GM20431 (cell line): ENCODE data around the gene DOK4.

ENCODE experiments used
- in situ Hi-C: fragments of 300-500 bp; cut with MseI, MboI; formaldehyde crosslinking; loops from one replicate; pipeline ENCODE4 v1.15.0; 2020; ENCODE audit warnings: low sequenced_read_pairs; ENCODE audit not compliant: unreplicated experiment

The DOK4 gene

DNA sequence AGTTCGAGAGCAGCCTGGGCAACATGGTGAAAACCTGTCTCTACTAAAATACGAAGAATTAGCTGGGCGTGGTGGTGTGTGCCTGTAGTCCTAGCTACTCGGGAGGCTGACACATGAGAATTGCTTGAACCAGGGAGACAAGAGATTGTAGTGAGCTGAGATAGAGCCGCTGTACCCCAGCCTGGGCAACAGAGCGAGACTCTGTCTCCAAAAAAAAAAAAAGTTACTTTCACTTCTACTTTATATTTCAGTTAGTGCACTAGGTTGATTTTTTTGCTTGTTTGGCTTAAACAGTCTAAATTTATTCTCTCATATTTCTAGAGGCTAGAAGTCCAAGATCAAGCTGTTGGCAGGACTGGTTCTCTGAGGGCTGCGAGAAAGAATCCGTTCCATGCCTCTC is 36.7 kb upstream of the DOK4 start:
- in situ Hi-C loops: no loop called here

DNA sequence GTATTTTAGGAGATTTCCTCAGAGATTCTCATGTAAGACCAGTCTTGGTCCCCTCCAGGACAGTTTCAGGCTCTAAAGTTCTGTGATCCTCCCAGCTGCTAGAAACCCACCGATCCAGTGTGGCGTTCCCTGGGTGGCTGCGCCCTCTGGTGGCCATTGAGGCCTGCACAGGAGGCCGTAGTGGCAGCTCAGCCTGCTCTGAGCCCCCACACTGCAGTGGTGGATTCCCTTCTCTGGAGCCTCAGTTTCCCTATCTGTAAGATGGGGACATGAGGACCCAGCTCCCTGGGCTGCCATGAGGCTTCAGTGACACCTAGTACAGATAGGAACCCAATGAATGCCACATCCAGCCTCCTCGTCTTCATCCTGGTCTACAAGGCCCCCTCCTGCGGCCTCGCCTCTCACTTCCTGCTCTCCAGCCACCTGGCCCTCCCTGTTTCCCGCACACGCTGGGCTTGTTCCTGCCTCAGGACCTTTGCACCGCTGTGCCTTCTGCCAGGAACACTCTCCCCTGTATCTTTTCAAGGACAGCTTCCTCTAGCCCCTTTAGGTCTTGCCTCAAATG is 33.6 kb upstream of the DOK4 start:
- in situ Hi-C loops: no loop called here

DNA sequence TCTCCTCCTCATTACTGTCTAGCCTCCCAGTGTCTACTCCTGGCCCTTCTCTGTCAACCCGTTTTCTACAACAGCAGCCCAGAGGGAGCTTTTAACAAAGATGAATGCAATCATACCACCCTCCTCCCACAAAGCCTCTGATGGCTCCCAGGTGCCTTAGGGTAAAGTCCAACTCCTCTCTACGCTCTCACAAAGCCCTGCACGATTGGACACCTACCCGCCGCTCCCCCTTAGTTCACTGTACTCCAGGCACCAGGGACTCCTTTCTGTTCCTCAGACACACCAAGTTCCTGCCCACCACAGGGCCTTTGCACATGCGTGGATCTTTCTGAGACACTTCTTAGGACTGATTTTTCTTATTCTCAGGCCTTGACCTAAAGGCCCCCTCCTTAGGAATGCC is 32.6 kb upstream of the DOK4 start:
- in situ Hi-C loops: no loop called here

DNA sequence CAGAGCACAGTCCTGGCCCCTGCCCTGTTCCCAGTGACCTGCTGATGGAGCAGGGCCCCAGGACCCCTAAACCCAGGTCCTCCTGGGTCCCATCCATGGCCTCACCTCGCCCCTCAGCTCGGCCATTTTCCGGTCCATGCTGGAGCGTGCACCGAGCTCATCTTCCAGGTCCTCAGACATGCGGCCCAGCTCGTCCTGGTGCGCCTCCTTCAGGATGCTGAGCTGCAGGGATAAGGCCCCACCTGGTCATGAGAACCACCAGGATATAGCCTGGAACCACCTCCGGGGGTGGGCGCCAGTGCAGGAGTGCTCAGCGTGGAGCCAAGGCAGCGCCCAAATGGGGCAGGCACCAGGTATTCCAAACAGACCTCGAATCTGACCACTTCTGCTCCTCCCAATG is 32.2 kb upstream of the DOK4 start:
- in situ Hi-C loops: no loop called here

DNA sequence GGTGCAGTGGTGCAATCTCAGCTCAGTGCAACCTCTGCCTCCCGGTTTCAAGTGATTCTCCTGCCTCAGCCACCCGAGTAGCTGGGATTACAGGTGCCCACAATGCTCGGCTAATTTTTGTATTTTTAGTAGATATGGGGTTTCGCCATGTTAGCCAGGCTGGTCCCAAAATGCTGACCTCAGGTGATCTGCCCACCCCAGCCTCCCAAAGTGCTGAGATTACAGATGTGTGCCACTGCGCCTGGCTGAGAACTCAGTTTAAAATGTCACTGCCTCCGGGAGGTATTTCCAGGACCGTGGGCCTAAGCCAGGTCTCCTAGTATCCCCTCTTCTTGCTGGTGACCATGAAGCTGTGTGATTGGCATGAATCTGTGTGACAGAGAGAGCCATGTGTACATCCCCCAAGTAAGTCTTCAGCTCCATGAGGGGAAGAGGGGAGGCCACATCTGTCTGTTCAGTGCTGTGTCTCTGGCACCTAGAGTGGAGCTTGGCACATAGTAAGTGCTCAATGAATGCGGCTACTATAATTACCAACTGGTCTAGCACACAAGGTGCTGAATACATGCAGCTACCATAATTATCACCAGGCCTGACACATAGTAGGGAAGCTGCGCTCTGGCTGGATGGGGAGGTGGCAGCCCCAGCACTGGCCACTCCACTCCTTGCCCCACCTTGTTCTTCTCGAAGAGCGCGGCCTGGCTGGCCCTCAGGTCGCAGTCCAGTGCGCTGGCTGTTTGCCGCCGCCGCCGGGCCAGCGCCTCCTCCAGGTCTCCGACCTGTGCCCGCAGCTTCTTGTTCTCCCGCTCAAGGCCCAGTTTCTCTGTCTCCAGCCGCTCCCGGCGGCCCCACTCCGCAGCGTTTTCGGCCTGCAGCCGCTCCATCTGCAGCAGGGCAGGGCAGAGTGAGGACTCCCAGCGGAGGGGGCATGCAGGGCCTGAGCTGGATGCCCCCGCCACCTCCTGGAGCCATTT is 31.4 kb upstream of the DOK4 start:
- in situ Hi-C loops: no loop called here

DNA sequence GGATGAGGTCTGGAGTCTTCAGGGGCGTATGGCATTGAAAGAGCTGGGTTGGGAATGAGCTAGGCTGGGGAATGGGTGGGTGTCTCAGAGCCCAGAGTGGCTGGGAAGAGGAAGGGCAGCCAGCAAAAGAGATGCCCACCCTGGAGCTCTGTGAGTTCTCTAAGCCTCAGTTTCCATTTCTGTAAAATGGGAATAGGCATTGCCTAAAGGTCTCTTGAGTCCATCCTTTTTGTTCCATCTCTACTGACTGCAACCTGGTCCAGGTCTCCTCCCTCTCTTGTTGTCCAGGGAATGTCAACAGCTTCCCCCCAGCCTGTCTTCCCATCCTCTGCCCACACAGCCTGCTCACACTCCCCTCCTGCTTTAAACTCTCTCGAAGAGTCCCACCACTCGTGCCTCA is 30.5 kb upstream of the DOK4 start:
- in situ Hi-C loops: no loop called here

DNA sequence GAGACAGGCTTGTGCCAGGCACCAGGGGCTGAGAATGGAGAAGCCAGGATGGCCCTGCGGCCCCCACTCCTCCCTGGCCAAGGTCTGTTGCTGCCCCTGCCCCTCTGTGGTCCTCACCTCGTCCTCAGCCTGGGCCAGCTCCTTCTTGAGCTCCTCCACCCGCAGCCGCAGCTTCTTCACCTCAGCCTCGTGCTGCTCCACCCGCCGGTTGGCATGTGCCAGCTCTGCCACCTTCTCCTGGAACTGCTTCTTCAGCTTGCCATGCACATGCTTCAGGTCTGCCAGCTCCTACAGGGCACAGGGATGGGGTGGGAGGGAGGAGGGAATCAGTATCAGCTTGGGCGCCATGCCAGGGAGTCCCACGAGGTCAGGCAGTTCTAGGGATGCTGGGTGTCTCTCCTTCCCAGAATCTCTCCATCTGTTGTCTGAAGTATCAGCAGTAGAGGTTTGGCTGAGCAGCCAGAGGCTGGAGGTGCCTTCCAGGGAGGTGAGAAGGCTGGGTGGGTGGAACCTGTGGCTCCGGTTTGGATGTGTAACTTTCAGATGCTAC is 30.0 kb upstream of the DOK4 start:
- in situ Hi-C loops: no loop called here

DNA sequence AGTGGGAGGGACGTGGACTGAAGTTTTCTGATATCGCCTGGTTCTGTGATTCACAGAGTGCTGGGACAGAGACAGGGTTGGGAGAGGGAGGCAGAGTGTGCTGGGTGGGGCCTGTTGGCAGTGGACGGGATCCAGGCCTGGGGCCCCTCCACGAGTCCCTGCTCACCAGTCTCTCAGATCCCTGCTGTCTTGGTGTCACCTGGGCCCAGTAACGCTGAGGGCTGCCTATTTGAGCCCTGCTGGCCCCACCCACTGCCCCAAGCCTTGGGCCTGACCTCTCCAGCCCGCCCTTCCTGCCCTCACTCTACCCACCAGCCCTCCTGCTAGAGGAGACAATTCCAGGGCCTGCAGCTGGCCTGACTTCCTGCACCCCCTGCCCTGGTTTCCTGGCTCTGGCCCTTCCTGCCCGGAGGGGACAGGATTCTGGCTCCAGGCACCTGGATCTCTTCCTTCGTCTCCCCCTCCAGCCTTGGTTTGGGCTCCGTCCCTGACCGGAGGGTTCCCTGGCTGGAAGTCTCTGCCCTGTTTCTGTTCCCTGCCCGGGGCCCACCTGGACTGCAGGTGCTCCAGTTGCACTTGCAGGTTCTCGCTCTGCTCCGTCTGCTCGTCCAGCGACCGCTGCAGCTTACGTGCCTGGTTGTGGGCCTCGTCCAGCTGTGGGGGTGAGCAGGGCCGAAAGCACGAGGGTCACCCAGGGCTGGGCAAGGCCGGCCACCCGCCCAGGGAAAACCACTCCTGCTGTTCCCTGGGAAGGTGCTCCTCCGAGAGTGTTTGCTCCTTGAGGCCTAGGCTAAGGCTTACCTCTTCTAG is 28.7 kb upstream of the DOK4 start:
- in situ Hi-C loops: no loop called here

DNA sequence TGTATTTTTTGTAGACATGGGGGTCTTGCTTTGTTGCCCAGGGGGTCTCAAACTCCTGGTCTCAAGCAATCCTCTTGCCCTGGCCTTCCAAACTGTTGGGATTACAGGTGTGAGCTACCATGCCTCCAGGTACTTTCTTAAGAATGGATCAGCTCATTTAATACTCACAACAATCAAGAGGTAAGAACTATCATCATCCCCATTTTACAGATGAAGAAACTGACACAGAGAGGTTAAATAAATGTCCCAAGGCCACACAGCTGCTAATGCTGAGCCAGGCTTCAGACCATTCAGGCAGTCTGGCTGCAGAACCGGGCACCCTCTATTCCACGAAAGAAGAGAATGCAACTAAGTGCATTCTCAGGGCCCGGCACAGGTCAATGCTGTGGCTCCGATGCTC is 28.1 kb upstream of the DOK4 start:
- in situ Hi-C loops: no loop called here

DNA sequence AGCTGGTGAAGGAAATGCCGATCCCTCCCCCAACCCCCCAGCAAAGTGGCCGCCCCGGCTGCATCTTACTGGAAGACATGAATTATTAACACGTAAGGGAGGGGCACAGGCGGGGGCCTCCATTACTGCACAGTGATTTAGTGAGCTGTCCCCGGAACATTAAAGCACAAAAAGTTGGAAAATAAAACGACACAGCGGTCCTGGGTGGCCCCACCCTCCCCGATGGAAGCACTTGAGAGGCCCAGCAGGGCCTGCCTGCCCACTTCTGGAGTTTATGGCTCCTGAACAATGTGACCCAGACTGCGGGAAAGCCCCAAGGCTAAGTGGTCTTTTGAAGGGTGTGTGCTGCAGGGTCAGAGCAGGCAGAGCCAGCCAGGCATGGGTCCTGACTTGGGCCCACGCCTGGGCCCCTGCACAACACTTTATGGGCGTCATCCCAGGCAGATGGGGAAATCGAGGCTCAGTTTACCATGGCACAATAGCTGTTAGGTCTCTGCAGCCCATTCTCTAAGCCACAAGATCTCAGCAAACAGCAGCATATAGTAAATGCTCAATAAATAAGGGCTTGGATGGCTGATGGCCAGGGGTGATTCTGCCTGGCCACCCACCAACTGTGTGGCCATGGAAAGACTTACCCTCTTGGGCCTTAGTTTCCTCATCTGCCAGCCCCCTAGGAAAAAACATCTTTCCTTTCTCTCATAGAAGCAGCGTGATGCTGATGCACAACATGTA is 27.2 kb upstream of the DOK4 start:
- in situ Hi-C loops: no loop called here

DNA sequence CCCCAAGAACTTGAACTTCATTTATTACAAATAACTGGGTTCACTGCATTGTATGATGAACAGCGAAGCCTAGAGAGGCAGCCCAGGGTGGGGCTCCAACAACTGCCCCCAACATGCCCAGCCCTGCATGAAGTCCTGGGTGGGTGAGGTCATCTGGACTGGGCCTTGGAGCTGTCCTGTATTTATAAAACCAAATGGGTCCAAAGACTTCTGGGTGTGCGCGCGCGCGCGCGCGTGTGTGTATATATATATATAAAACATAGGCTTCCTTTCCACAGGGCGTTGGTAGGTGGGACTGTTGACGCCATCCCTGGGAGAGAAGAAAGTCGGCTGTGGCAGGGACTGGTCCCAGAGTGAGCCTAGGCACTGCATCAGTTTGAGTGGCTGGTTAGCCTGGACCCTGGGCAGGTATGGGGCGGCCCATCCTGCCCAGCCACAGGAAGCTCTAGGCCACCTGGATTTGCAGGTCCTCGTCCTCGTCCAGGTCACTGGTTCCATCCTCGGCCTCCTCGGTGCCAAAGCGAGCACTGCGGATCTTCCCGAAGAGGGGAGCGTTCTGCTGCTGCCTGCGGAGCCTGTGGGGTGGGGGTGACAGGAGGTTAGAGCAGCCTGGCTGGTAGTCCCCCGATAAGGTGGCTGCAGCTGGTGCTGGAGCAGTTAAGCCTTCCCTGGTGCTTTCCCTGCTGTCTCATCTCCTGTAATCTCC is 26.2 kb upstream of the DOK4 start:
- in situ Hi-C loops: no loop called here

DNA sequence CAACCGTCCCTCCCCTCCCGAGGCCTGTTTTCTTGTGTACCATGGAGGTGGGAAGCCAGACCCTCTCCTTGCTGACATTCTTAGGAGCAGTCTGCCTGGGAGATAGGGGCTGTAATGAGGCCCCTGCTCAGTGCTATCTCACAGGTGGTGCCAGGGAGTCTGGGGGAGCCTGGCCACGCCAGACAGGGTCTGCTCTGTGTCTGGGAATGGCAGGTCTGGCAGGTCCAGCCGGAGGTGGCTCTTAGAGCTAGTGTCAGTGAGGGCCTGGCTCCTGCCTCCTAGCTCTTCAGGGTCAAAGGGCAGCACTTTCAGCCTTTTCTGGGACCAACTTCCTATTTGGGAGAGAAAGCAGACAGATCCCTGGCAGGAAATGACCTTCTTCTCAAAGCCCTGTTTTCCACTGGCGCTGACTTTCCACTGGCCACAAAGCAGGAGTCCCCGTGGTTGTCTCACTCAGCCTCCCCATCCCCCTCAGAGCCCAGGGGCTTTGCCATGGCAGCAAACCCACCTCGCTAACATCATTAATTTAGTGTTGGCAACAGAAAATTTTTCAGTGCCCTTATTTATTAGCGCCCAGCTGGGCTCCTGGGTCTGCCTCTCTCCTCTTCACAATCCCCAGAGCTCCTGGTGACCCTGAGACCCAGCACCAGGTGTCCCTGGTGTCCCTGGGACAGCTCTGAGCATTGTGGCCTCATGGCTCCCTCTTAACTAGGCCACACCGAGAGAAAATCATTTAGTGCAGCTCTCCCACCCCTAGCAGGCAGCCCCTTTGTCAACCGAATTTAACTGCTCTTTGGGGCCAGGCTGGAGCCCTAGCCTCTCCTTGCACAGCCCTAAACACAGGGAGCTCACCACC is 24.0 kb upstream of the DOK4 start:
- in situ Hi-C loops: no loop called here

DNA sequence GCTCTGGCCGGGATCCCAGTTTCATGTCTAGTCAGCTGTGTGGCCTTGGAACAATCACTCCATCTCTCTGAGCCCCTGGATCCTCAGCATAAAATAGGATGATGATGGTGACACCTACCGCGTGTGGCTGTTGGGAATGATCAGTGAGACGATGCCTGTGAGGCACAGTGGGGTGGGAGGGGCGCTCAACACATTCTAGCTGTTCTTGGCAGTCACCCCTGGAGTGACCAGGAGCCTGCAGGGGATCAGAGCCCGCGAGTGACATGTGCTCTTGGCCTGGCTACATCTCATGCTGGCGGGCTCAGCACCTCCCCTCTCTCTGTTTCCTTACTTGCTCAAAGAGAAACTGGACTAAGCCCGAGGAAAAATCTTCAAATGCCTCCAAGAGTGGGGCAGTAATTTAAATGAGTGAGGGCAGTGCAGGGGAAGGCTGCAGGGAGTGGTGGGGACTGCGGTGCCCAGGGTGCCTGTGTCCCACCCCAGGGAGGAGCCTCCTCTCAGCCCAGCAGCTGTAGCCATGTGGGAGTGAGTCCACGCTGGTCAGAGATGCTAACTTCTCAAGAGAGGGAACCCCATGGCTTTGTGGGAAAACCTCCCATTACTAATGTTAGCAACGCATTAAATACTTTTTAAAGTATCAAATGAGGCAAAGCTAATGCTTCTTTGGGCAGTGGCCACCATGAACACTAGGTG is 23.1 kb upstream of the DOK4 start:
- in situ Hi-C loops: no loop called here

DNA sequence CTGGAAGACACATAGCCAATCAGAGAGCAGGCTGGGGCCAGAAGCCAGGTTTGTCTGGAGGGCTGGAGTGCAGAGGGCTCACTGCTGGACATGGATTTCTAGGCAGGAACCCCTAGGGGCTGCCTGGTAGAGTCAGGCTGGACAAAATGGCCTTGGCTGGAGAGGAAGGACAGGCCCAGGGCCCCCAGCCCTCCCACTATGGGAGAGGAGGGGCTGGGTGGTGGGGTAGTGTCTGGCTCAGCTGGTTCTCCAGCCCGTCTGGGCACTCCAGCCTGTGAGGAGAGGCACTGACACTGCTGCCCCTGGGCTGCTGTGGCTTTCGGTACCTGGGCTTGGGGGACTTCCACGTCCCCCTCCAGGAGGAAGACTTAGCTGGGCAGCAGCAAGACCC is 21.7 kb upstream of the DOK4 start:
- in situ Hi-C loops: no loop called here

DNA sequence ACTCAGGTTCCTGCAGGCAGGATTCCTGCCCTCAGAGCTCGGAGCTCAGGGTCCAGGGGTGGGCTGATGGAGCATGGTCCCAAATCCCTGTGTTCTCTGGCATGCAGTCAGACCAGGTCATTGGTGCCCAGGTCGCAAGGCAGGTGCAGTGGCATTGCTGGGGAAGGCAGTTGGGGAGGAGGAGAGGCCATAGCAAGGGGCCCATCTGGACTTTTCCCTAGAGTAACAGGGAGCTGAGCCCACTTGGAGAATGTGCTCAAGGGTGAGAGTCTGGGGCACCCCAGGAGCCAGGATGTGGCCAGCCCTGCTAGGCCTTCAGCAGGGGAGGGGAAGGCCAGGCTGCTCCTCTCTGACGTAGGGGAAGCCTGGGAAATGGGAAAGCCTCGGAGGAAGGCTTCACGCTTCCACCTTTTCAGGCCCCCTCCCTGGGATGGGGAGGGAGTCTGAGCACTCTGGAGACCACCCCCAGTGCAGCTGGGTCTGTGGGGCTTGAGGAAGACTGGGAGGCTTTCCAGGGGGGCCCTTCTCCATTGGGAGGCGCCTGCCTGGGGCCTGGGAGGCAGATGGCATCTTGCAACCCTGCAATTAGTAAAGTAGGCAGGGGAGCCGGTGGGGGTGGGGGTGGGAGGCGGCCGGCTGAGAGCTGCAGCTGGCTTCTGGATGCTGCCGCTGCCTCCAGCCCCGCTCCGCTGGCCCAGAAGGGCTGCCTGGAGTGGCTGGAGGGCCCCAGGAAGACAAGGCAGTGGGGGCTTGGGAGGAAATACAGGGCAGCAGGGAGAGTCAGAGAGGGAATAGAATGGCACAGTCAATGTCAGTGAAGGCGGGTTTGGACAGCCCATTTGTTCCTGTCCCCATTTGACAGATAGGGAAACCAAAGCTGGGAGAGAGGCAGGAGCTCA is 21.1 kb upstream of the DOK4 start:
- in situ Hi-C loops: no loop called here

DNA sequence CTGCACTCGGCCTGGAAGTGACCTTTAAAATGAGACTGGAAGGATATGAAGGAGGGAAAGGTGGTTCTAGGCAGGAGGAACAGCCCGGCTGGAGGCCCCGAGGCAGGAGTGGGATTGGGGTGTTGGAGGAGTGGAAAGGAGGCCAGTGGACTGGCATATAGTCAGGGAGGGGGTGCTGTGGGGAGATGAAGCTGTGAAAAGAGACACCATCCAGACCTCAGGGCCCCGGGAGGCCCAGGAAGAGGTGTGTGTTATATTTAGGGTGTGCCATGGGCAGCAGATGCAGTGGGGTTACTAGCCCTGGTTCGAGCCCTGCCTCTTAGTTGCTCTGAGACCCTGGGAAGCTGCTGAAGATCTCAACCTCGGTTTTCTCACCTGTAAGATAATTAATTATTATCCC is 18.9 kb upstream of the DOK4 start:
- in situ Hi-C loops: no loop called here

DNA sequence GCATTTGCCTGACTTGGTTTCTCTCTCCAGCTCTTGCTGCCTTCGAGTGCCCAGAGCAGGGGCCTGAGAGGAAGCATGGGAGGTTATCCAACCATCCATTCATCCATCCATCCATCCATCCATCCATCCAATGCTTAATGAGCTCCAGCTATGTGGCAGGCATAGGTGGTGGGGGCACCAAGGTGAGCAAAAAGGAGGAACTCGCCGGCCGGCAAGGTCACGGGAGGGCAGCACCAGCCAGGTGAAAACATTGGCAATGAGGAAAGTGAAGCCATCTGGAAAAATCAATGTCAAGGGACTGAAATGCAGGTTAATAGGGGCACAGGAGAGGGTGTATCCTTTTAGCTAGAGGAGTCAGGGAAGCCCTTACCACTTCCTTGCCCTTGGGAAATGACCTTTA is 18.2 kb upstream of the DOK4 start:
- in situ Hi-C loops: no loop called here
